NCI-H2196 treated with DMSO at 0.1 percent for 48 hours (cell line): ENCODE data around the gene SERPINA9.
"Not testable (repeated sequence)": the region's sequence is repeated elsewhere in the genome, so short reads cannot be mapped to it uniquely, and the experiment has no call there.

Source experiments
- DNase-seq: peaks from one replicate; lab custom pipeline; 2025; ENCODE audit not compliant: unreplicated experiment; lab: John Stamatoyannopoulos, UW

The SERPINA9 gene

GRCh38 chr14:94489336-94489735 lies 13.3 kb upstream of the SERPINA9 start:
- no peak for DNase-seq

DNA sequence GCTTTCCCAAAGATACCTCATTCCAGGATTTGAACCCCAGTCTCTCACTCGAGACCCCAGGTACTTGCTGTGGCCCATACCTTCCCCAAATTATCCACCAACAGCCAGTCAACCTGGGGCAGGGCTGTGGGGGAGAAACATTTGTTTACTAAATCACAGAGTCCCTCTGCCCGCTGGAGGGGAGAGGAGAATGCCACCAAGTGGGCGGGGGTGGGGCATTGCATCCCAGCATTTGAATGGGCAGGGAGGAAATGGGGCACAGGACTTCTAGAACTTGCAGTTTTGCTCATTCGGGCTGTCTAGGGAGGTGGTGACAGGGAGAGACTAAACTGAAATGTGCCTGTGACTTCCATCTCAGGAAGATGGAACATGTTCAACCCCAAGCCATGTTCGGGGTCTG lies 10.9 kb upstream of the SERPINA9 start:
- no peak for DNase-seq

- no peak for DNase-seq
Observed at GRCh38 chr14:94485944-94486841, 10.2 kb upstream of the SERPINA9 start.

DNA sequence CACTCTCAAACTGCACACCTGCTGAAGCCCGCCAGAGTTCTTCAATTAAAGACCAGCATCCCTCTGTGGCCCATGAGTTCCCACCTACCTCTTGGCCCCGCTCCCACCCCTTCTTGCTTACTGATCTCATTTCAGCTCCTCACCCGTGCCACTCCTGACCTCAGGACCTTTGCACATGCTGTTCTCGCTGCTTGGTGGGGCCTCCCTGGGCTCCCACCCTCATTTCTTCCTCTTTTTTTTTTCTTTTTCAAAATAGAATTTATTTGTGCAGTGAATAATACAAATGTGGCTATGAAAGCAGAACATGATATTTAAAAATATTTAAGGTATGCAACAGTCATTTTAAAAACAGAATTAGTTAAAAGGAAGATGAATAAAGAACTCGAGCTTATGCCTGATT lies 8.5 kb upstream of the SERPINA9 start:
- no peak for DNase-seq

DNA sequence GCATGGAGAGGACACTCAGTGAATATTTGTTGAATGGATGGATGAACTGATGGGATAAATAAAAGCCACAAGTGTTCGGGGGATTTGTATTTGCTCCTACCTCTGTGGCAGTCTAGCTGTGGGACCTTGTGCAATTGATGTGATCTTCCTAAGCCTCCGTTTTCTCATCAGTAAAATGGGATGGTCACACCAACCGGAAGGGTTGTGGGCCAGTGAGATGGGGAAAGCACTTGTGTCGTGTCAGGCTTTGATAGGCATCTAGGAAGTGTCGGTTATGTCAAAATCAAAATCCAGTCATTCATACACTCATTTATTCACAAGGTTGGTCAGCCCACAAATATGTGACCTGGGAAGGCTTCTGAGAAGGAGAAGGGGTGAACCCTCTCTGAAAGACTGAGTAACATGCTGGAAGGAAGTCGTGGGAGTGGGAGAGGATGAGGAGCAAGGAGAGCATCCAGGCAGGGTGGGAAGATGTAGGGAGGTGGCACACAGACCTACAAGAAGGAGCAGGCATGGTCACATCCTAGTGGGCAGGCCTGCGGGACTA lies 7.8 kb upstream of the SERPINA9 start:
- no peak for DNase-seq

- no peak for DNase-seq
Observed at GRCh38 chr14:94483071-94483451, 7.1 kb upstream of the SERPINA9 start.

DNA sequence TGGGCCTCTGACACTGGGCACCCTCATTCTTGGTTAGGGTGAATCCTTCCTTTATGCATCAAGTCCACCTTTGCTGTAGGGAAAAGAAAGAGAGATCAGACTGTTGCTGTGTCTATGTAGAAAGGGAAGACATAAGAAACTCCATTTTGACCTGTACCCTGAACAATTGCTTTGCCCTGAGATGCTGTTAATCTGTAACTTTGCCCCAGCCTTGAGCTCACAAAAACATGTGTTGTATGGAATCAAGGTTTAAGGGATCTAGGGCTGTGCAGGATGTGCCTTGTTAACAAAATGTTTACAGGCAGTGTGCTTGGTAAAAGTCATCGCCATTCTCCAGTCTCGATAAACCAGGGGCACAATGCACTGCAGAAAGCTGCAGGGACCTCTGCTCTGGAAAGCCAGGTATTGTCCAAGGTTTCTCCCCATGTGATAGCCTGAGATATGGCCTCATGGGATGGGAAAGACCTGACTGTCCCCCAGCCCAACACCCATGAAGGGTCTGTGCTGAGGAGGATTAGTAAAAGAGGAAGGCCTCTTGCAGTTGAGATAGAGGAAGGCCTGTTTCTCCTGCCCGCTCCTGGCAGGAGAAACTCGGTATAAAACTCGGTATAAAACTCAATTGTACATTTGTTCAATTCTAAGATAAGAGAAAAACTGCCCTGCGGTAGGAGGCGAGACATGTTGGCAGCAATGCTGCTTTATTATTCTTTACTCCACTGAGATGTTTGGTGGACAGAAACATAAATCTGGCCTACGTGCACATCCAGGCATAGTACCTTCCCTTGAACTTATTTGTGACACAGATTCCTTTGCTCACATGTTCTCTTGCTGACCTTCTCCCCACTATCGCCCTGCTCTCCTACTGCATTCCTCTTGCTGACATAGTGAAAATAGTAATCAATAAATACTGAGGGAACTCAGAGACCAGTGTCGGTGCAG lies 6.4 kb upstream of the SERPINA9 start:
- DNase-seq, result not testable (repeated sequence)

DNA sequence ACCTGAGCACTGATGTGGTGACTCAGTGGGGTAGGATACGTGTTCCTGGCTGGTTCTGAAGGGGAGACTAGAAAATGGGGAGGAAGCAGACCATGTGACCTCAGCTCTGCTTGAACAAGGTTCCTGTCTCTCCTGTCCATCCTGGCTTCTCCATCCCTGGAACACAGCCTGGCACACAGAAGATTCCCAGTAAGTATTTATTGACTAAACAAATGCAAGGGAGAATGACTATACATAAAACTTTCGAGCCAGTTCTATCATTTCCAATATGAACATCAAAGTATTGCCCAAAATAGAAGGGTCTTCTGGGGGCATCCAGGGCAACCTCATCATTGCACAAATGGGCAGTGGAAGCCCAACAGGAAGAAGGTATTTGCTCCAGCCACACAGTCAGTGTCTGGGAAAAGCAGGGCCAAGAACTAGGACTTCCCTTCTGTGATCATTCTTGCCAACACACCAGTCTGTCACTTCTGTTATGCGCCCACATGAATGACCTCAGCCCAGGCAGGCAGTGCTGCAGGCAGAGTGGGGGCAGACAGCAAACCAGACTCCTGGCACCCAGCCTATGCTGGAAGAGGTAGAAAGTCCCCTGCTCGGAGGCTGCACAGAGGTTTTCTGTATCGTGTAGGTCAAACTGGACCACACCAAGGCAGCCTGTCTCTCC lies 5.6 kb upstream of the SERPINA9 start:
- no peak for DNase-seq

DNA sequence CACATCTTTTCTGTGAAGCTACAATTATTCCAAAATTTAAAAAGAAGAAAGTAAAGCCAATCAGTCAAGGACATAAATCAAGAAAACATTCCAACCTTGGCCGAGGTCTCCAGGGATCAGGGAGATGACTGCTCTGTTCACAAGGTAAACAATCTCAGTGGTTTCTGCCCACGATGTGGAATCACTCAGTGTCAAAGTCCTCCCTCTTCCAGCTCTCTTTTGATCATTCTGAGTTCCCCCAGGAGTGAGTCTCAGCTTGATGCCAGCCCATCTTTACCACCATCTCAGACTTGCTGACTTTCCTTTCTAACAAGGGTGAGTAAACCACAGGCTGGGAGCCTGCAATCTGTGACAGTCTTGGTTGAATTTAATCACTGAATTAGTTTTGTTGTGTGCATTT lies 4.8 kb upstream of the SERPINA9 start:
- DNase-seq, result no peak

DNA sequence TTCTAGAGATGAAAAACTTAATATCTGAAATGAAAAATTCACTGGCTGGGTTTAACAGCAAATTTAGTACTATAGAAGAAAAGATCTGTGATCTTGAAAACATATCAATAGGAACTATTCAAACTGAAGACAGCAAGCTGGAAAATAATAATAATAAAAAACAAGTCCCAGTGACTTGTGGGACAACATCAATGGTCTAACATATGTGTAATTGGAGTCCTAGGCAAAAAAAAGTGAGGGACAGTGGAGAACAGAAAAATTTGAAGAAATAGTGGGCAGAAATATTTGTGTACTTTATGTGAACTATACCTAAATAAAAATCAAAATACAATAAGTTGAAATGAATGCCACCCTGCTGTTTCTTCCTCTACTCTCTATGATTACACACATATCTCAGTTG lies 2.4 kb upstream of the SERPINA9 start:
- DNase-seq, result no peak

DNA sequence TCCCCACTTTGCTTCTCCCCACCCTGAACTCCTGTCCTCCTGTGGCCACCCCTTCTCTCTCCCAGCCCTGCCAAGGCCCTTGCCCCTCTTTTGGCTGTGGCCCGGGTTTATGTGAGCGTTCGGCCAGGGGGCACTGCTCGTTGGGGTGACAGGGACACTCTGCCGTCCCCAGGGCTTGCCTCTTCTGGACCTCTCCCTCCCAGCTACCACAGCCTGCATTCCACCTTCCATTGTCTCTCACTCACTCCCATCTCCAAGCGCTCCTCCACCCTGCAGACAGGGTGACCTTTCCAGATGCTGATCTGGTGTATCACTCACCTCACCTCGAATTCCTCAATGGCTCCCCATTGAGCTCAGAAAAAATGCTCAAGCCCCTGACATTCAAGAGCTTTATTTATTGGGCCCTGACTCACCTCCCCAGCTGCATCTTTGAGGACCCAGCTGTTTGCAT lies 1.4 kb downstream of the SERPINA9 start:
- DNase-seq, result no peak

DNA sequence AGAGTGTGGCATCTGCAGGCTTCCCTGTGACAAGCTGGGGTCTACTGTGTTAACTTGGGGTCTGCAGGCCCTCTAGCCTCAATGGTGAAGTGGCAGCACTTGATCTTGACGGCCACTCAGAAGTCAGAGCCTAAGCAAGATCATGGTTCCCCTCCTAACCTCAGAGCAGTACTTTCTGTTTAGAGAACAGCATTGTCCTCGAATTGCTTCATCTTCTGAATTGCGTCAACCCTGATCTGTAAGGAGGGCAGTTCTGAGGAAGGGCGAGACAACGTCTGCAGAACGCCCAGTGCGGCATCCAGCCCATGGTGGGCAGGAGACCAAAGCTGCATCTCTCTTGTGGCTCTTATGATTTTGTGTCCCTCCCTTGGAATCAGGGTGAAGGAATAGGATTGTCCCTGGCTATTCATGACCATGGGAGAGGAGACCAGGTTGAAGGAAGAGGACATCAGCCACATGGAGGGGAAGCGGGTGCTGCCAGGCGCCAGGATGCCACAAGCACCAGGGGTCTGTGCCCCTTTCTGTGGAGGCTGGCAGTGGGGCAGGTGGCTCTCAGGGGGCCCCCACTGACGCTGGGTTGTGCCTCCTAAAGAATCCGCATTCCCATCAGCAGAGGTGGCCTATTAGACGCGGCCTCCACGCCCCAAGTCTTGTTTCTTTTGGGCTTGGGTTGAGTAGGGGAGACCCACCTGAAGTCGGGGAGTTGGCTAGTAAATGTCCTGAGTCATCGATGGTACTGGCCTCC lies 2.2 kb downstream of the SERPINA9 start:
- DNase-seq, result no peak

- no peak for DNase-seq
Observed at GRCh38 chr14:94472842-94473241, 3.2 kb downstream of the SERPINA9 start.

DNA sequence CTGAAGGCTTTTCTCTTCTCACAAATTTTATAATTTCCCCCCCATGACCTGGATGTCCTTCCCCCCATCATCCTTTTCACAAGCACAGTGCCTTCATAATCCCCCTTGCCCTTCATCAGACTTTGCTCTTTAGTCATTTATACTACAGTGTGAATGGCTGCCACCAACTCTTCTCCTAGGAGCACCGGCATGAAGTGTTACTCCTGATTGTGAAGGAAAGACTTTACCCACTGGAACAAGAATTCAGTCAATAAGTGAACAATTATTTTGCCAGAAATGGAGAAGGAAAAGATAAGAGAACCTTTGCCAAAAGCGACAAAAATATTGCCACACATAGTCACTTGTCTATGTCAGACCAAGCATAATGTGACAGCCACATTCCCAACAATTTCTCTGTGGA lies 5.0 kb downstream of the SERPINA9 start:
- DNase-seq, result no peak

DNA sequence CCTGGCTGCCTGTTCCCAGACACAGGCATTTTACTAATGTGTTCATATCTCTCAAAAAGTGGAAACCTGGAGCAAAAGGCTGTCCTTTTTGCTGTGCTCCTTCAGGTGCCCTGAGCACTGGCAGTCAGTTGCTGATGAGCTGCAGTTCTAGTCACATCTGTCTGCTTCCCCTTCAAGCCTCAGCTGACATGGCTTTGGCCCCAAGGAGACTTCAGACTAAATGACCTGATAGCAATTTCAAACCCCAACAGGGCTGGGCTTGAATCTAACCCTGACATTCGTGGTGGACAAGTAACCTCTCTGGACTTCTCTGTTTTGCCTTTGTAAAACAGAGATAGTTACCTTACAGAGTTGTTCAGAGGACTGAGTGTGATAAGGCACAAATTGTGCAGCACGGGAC lies 5.7 kb downstream of the SERPINA9 start:
- no peak for DNase-seq

DNA sequence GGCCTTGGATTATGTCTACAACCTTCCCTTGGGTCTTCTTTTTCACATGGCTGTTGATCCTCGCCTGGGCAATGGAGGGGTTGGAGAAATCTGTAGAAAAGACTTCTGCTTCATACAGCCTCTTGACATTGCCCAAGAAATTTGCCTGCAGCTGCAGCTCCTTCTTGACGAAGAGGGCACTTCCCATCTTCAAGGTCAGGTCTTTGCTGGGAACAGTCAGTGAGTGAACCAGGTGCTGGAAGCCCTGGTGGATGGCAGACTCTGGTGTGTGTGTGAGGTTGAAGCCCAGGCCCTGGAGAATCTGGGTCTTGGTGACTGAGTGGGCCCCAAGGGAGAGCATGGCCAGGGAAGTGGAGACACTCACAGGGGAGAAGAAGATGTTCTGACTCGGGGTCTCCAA lies 6.7 kb downstream of the SERPINA9 start:
- no peak for DNase-seq

GRCh38 chr14:94467728-94468520 lies 8.1 kb downstream of the SERPINA9 start:
- no peak for DNase-seq

DNA sequence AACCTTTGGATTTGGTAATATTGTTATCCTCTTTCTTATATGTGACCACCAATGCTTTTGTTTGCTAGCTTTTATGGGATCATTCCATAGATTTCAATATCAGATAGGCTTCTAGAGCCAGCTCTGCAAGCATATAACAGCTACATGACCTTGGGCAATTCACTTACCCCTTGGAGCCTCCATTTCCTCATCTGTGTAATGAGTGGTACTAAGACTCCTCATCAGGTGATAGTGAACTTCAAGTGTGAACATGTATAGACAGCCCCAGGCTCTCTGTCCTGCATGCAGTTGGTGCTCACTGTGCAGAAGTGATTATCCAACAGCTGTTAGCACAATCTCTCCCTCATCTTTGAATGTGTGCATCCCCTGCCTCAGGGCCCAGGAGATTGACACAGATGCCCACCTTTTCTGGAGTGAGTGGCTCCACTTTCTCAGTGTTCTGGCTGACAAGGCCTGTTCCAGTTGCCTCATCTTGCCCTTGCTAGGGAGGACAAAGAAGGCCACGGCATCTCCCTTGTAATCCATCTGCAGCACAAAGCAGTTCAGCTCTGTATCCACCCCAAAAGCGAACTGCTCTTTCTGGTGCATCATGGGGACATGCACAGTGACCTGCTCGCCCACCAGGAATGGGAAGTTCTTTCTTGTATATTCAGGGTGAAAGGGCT lies 9.2 kb downstream of the SERPINA9 start:
- no peak for DNase-seq

DNA sequence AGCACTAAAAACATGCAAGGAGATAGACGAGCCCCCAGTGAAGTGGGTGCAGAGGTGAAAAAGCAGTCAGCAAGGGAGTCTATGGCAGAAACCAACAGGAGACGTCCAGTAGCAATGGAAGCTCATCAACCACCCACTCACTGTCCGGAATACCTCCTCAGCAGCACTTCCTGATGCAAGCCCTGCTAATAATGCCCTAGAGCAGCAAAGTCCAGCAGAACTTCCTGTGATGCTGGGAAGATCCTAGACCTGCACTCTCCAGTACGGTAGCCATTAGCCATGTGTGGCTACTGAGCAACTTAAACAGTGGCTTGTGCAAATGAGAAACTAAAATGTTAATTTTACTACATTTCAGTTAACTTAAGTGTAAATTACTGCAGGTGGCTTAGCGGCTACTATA lies 11.0 kb downstream of the SERPINA9 start:
- no peak for DNase-seq
